Measurements from ENCODE around the gene TAF8.

- TF ChIP-seq SP1 (IDR thresholded peaks at IDR 0.05) (no peak), ARNT (IDR thresholded peaks at IDR 0.05) (no peak), TARDBP (IDR thresholded peaks at IDR 0.05) (no peak), FOXM1 (IDR thresholded peaks at IDR 0.05; ENCODE audit: borderline replicate concordance) (no peak), L3MBTL2 (conservative IDR thresholded peaks at IDR 0.05) (no peak), BHLHE40 (IDR thresholded peaks at IDR 0.05; ENCODE audit: borderline replicate concordance) (no peak), FOXK2 (IDR thresholded peaks at IDR 0.05) (no peak), FOXA1 (IDR thresholded peaks at IDR 0.05) (no peak), HDGF (IDR thresholded peaks at IDR 0.05; ENCODE audit: borderline replicate concordance) (no peak), ELF4 (IDR thresholded peaks at IDR 0.05) (no peak), SUZ12 (IDR thresholded peaks at IDR 0.05) (no peak)
These were observed 11.4 kb upstream of the TAF8 start for GRCh38 chr6:42038811-42039408.
